ENCODE data around the gene HUS1.
"Not testable (repeated sequence)": the region's sequence is repeated elsewhere in the genome, so short reads cannot be mapped to it uniquely, and the experiment has no call there.

HUS1 gene

DNA sequence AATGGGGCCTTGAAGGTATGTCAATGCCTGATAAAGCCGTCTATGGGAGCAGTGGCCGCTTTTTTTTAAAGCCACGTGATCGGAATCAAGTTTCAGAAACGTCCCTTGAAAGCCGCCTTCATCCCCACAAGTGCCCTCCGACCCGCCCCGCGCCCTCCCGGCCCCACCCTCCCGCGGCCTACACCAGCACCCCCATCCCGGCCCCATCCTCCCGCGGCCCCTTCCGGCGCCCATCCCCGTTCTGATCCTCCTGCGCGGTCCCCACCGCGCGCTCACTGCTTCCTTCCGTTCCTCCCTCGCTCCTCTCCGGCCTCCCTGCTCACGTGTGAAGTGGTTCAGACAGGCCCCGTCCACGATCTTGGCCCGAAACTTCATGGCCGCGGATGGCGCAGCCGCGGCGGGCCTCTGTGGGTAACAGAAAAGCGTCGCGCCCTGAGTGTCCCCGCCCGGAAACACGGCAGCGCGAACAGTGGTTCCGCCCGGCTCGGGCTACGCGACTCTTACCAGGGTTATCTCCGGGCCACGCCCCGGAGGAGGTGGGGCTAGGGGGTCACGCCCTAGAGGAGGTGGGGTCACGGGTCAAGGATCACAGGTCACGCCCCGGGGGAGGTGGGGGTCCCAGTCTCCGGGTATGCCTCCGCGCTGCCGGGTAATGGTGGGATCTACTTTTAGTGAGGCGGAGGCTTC lies at the start of gene HUS1:
TSS of gene HUS1 (minus strand) at position 471 of the 687 bp plus-strand sequence. CDS start at position 375, 96 bp downstream.
- peak; percentile 99 for ATAC-seq
- Mint-ChIP-seq H3K36me3 (peaks cover 28% of the 10 kb centered on the region), H3K27ac (peak within 1 kb of the TSS; percentile 94), H3K9me3 (no peaks in the 10 kb centered on the region), H3K4me1 (peaks cover 38% of the 10 kb centered on the region), H3K27me3 (no peaks in the 10 kb centered on the region), H3K4me3 (peak within 1 kb of the TSS; percentile 88)

GRCh38 chr7:48028938-48029337 lies 49.5 kb upstream of the HUS1 start, which contains the start of gene SUN3:
SUN3 (minus strand) TSS chr7:48029107; CDS start chr7:48028938, 169 bp downstream.
- no peak for ATAC-seq
- peaks cover 11% of the 10 kb centered on the region for H3K9me3 Mint-ChIP-seq
- H3K4me1 Mint-ChIP-seq: no peaks in the 10 kb centered on the region
- H3K4me3 Mint-ChIP-seq: no peak within 1 kb of the TSS
- H3K27me3 Mint-ChIP-seq: peaks cover 54% of the 10 kb centered on the region
- H3K36me3 Mint-ChIP-seq: no peaks in the 10 kb centered on the region
- no peak within 1 kb of the TSS for H3K27ac Mint-ChIP-seq

DNA sequence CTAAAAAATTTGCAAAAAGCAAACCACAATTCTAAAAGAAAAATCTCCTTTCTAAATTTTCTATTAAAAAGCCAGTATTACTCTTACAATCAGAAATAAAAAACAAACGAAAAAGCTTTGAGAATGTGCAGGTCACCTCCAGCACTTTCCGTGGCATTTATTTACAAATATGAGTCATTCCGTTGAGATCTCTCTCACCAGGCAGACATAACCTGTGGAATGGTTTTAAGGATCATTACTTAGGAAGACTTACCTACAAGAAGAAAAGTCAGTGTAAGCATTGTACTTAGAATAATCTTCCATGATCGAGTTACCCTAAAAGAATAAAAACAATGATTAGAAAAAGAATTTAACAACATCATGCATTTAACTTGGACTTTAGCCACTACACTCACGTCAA lies 46.2 kb upstream of the HUS1 start:
- Mint-ChIP-seq H3K4me3 (no peak overlapping the region), H3K27ac (no peak overlapping the region), H3K27me3 (peaks cover 38% of the 10 kb centered on the region), H3K9me3 (peaks cover 18% of the 10 kb centered on the region), H3K4me1 (no peaks in the 10 kb centered on the region), H3K36me3 (no peaks in the 10 kb centered on the region)
- no peak for ATAC-seq

DNA sequence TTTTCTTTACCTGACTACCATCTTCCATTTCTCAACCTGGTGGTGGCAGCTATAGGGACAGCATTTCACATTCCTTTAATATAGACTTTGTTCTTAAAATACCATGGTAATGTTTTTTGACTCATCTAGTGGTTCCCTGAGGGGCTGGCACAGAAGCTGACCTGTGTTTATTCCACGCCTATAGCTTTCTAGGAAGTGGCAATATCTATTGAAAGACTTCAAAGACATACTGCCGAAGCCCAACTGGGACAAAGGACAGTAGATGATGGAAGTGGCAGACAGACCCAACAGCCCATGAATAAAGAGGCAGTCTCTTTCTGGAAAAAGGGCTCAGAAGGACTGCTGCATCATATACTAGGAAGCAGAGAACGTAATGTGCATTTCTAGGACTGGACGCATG lies 38.3 kb upstream of the HUS1 start:
- ATAC-seq: no peak
- H3K27ac Mint-ChIP-seq: no peak overlapping the region
- H3K4me1 Mint-ChIP-seq: no peaks in the 10 kb centered on the region
- peaks cover 12% of the 10 kb centered on the region for H3K9me3 Mint-ChIP-seq
- peaks cover 45% of the 10 kb centered on the region for H3K27me3 Mint-ChIP-seq
- H3K36me3 Mint-ChIP-seq: peaks cover 9% of the 10 kb centered on the region
- H3K4me3 Mint-ChIP-seq: no peak overlapping the region

- peaks cover 9% of the 10 kb centered on the region for H3K9me3 Mint-ChIP-seq
- ATAC-seq: no peak
- peaks cover 3% of the 10 kb centered on the region for H3K4me1 Mint-ChIP-seq
- peaks cover 37% of the 10 kb centered on the region for H3K27me3 Mint-ChIP-seq
- no peak overlapping the region for H3K4me3 Mint-ChIP-seq
- peaks cover 9% of the 10 kb centered on the region for H3K36me3 Mint-ChIP-seq
- no peak overlapping the region for H3K27ac Mint-ChIP-seq
These were observed 37.2 kb upstream of the HUS1 start for GRCh38 chr7:48016641-48017040.

DNA sequence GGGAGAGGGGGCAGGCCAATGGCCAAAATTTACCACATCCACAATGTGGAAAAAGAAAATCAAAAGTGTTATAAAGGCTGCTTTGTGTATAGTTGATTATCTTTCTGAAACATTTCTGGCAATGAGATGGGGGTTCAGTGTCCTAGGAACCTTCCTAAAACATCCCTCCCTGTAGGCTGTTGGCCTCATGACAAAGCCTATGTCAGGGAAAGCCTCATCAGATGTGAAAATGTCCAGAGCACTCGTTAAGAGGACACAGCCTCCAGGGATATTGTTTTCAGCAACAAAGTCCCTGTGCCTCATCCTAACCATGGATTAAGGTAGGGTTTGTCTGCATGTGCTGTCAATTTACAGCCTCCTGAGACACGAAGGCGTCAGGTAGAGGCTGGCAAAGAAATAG lies 32.5 kb upstream of the HUS1 start:
- Mint-ChIP-seq H3K4me1 (peaks cover 13% of the 10 kb centered on the region), H3K9me3 (no peaks in the 10 kb centered on the region), H3K27me3 (peaks cover 16% of the 10 kb centered on the region), H3K27ac (no peak overlapping the region), H3K36me3 (no peaks in the 10 kb centered on the region), H3K4me3 (no peak overlapping the region)
- no peak for ATAC-seq

DNA sequence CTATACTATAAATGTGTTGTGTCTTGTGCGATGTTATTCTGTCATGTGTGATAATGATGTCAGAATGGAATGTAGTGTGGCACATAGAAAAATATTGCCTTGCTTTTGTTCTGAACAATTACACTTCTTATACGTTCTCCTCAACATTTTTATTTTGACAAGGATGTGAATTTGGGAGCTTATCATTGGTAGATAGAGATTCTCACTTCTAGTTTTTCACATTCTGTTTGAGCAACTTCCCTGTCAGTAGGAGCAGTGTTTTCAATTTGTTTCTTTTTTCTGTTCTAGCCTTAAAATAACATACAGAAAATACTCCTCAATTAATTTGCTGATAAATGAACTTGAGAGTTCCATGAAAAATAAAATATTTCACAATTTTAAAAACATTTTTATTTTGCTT lies 31.9 kb upstream of the HUS1 start:
- no peaks in the 10 kb centered on the region for H3K9me3 Mint-ChIP-seq
- H3K27ac Mint-ChIP-seq: no peak overlapping the region
- H3K27me3 Mint-ChIP-seq: peaks cover 19% of the 10 kb centered on the region
- ATAC-seq: no peak
- H3K4me3 Mint-ChIP-seq: no peak overlapping the region
- no peaks in the 10 kb centered on the region for H3K36me3 Mint-ChIP-seq
- peaks cover 13% of the 10 kb centered on the region for H3K4me1 Mint-ChIP-seq

DNA sequence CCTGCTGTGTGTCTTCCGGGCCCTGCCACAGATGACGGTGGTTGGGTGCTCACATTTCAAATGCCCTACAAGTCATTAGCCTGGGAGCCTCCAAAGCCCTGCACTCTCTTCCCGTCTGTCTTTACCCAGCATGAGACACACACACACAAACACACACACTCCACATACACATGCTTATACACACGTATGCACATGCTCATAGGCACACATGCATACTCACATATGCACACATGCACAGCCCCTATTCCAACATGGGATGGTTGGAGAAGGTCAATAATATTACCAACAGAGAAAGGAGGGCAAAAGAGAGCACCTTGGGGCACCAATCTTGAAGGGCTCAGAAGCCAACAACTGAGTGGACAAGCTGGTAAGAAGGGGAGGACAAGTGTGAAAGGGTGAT lies 30.5 kb upstream of the HUS1 start:
- Mint-ChIP-seq H3K27me3 (peaks cover 26% of the 10 kb centered on the region), H3K4me1 (peaks cover 15% of the 10 kb centered on the region), H3K36me3 (no peaks in the 10 kb centered on the region), H3K27ac (no peak overlapping the region), H3K9me3 (no peaks in the 10 kb centered on the region), H3K4me3 (no peak overlapping the region)
- ATAC-seq: no peak

DNA sequence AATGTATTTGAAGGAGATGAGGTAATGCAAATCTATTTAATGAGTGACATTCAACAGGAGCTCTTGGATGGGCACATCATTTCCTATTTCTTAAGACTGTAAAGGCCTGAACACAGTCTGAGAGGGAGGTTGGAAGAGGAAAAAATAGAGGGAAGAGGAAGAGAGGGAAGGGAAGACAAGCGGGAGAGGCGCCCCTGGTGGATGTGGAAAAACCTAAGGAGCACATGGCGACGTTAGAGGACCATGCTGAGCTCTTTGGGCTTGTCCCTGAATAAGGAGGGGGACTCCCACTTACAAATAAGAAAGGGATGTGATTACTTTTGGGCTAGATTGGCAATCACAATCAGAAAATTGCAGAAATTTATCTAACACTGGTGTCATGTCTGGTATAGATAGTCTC lies 29.8 kb upstream of the HUS1 start:
- ATAC-seq: no peak
- H3K4me3 Mint-ChIP-seq: no peak overlapping the region
- H3K9me3 Mint-ChIP-seq: no peaks in the 10 kb centered on the region
- H3K27me3 Mint-ChIP-seq: peaks cover 33% of the 10 kb centered on the region
- H3K36me3 Mint-ChIP-seq: no peaks in the 10 kb centered on the region
- no peak overlapping the region for H3K27ac Mint-ChIP-seq
- H3K4me1 Mint-ChIP-seq: peaks cover 20% of the 10 kb centered on the region

GRCh38 chr7:48006866-48007265 lies 27.5 kb upstream of the HUS1 start:
- Mint-ChIP-seq H3K27ac (no peak overlapping the region), H3K9me3 (no peaks in the 10 kb centered on the region), H3K27me3 (peaks cover 52% of the 10 kb centered on the region), H3K36me3 (no peaks in the 10 kb centered on the region), H3K4me1 (peaks cover 19% of the 10 kb centered on the region), H3K4me3 (no peak overlapping the region)
- ATAC-seq: no peak

DNA sequence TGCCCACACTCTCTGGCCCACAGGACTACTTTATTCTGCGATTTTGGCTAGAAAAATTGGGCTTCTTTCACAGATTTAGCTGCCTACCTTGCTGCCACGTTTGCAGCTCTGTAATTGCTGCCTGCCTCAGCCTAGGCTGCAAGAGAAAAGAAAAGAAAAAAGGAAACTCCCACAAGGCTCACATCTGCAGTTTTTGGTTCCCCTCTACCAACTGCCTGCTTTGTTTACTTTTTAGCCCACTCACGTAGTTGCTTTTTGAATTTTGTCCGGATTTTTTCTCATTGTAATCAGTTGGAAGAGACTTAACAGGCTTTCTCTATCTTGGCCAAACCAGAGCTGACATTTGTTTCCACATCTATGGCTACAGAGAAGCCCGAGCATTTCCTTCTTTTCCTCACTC lies 25.2 kb upstream of the HUS1 start:
- peaks cover 63% of the 10 kb centered on the region for H3K27me3 Mint-ChIP-seq
- no peak overlapping the region for H3K27ac Mint-ChIP-seq
- ATAC-seq: no peak
- no peak overlapping the region for H3K4me3 Mint-ChIP-seq
- no peaks in the 10 kb centered on the region for H3K36me3 Mint-ChIP-seq
- H3K4me1 Mint-ChIP-seq: peaks cover 7% of the 10 kb centered on the region
- peaks cover 2% of the 10 kb centered on the region for H3K9me3 Mint-ChIP-seq

DNA sequence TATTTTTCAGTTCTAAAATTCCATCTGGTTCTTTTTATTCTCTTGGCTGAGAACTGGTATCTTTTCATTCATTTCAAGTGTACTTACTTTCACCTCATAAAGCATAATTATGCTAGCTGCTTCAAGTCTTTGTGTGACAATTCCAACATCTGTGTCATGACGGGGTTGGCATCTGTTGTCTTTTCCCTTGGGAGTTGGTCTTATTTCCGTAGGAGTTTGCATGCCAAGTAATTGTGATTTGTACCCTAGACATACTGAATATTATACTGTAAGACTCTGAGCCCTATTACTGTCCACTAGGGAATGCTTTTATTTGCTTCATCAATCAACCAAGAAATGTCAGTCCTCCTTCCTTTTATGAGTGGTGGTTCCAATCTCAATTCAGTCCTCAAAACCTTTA lies 24.6 kb upstream of the HUS1 start:
- peaks cover 2% of the 10 kb centered on the region for H3K9me3 Mint-ChIP-seq
- no peak overlapping the region for H3K27ac Mint-ChIP-seq
- peaks cover 7% of the 10 kb centered on the region for H3K4me1 Mint-ChIP-seq
- no peak for ATAC-seq
- no peak overlapping the region for H3K4me3 Mint-ChIP-seq
- H3K27me3 Mint-ChIP-seq: peaks cover 63% of the 10 kb centered on the region
- no peaks in the 10 kb centered on the region for H3K36me3 Mint-ChIP-seq

DNA sequence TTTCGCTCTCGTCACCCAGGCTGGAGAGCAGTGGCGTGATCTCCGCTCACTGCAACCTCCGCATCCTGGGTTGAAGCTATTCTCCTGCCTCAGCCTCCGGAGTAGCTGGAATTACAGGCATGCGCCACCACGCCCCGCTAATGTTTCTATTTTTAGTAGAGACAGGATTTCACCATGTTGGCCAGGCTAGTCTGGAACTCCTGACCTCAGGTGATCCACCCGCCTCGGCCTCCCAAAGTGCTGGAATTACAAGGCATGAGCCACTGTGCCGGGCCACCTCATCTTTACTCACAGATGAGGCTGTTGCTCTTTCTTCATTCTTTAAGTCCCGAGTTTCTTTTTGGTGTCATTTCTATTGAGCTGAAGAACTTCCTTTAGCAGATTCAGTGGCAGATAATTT lies 20.7 kb upstream of the HUS1 start:
- H3K4me3 Mint-ChIP-seq, H3K4me1 Mint-ChIP-seq, H3K36me3 Mint-ChIP-seq, H3K27ac Mint-ChIP-seq, ATAC-seq, H3K9me3 Mint-ChIP-seq: not testable (repeated sequence)
- peaks cover 39% of the 10 kb centered on the region for H3K27me3 Mint-ChIP-seq

DNA sequence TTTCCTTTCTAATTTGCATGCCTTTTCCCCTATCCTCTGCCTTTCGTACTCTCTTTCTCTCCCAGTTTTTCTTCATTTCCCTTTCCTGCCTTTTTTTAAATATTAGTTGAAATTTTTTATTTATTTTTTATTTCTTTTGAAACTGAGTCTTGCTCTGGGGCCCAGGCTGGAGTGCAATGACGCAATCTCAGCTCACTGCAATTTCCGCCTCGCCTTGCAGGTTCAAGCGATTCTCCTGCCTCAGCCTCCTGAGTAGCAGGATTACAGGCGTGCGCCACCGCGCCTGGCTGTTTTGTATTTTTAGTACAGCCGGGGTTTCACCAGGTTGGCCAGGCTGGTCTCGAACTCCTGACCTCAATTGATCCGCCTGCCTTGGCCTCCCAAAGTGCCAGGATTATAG lies 20.0 kb upstream of the HUS1 start:
- Mint-ChIP-seq H3K4me3 (no peak overlapping the region), H3K9me3 (peaks cover 10% of the 10 kb centered on the region), H3K36me3 (no peaks in the 10 kb centered on the region), H3K27me3 (peaks cover 31% of the 10 kb centered on the region), H3K27ac (no peak overlapping the region), H3K4me1 (no peaks in the 10 kb centered on the region)
- no peak for ATAC-seq

DNA sequence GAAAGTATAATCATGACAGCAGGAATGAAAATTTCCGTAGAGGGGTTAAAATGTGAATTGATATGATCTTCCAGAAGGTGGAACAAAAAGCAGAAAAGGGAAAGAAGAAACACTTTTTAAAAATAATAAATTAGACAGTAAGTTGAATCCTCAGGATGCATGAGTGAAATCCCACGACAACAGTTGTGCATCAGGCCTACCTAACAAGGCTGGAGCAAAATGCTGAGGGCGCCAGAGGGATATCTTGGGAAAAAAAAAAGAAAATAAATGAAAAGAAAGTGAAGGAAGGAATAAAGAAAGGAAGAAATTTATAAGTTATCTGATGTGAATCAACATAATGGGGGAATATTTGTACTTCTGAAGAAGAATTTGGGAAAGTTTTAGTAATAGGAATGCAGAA lies 13.0 kb upstream of the HUS1 start:
- H3K27ac Mint-ChIP-seq: peak overlapping the region; percentile 75
- H3K27me3 Mint-ChIP-seq: no peaks in the 10 kb centered on the region
- H3K4me1 Mint-ChIP-seq: peaks cover 17% of the 10 kb centered on the region
- H3K4me3 Mint-ChIP-seq: peak overlapping the region; percentile 85
- no peak for ATAC-seq
- peaks cover 7% of the 10 kb centered on the region for H3K9me3 Mint-ChIP-seq
- no peaks in the 10 kb centered on the region for H3K36me3 Mint-ChIP-seq

GRCh38 chr7:47991741-47992311 lies 12.4 kb upstream of the HUS1 start:
- H3K9me3 Mint-ChIP-seq: peaks cover 7% of the 10 kb centered on the region
- peak overlapping the region; percentile 85 for H3K4me3 Mint-ChIP-seq
- no peaks in the 10 kb centered on the region for H3K36me3 Mint-ChIP-seq
- no peaks in the 10 kb centered on the region for H3K27me3 Mint-ChIP-seq
- peak; percentile 99 for ATAC-seq
- H3K4me1 Mint-ChIP-seq: peaks cover 17% of the 10 kb centered on the region
- H3K27ac Mint-ChIP-seq: peak overlapping the region; percentile 75
